Progenitor cell of endocrine pancreas (in vitro differentiated cells): ENCODE measurements around the gene KCNJ18. TPM values are rescaled to one million over a fixed set of nuclear protein-coding genes. Genes with fewer than 3 reads are reported as not detected.
"Not testable (repeated sequence)": the region's sequence is repeated elsewhere in the genome, so short reads cannot be mapped to it uniquely, and the experiment has no call there.

Experiments used
- DNase-seq: peaks from one replicate; pipeline ENCODE4 v3.0.0; 2021; ENCODE audit warnings: low spot score; ENCODE audit not compliant: unreplicated experiment
- H3K27ac Mint-ChIP-seq: 2 replicates; pipeline ENCODE4 v1.8.0; 2021; ENCODE audit warnings: mild to moderate bottlenecking, moderate library complexity, mixed read lengths
- H3K27me3 Mint-ChIP-seq: 2 replicates; pipeline ENCODE4 v1.8.0; 2021; ENCODE audit warnings: mixed read lengths
- H3K36me3 Mint-ChIP-seq: 2 replicates; pipeline ENCODE4 v1.8.0; 2022; ENCODE audit warnings: mixed read lengths; ENCODE audit not compliant: insufficient read depth
- H3K4me1 Mint-ChIP-seq: 2 replicates; pipeline ENCODE4 v1.8.0; 2021; ENCODE audit warnings: low read depth, mixed read lengths
- H3K4me3 Mint-ChIP-seq: 2 replicates; pipeline ENCODE4 v1.8.0; 2021; ENCODE audit warnings: low read depth, mild to moderate bottlenecking, moderate library complexity, mixed read lengths
- H3K9me3 Mint-ChIP-seq: 2 replicates; pipeline ENCODE4 v1.8.0; 2021; ENCODE audit warnings: low read depth, mixed read lengths
- total RNA-seq: library from RNA; stranded (reverse); gene quantifications from 2 replicates; pipeline ENCODE4 v1.2.1, GENCODE V29; 2021

Gene KCNJ18
- total RNA-seq, 1 donor from 2014 or later, result not detected

GRCh38 chr17:21693391-21693796, 1.1 kb downstream of the KCNJ18 start:
- H3K9me3 Mint-ChIP-seq, result peaks cover 41% of the 10 kb centered on the region
- not testable (repeated sequence) for H3K36me3 Mint-ChIP-seq, H3K27me3 Mint-ChIP-seq, H3K4me3 Mint-ChIP-seq, H3K4me1 Mint-ChIP-seq, DNase-seq, H3K27ac Mint-ChIP-seq

- not testable (repeated sequence) for H3K4me3 Mint-ChIP-seq, H3K4me1 Mint-ChIP-seq, H3K36me3 Mint-ChIP-seq, H3K27me3 Mint-ChIP-seq, H3K27ac Mint-ChIP-seq, DNase-seq
- peaks cover 41% of the 10 kb centered on the region for H3K9me3 Mint-ChIP-seq
Measured at GRCh38 chr17:21693937-21694336, 1.6 kb downstream of the KCNJ18 start.

- not testable (repeated sequence) for H3K36me3 Mint-ChIP-seq, H3K27me3 Mint-ChIP-seq, H3K4me3 Mint-ChIP-seq, H3K4me1 Mint-ChIP-seq, H3K27ac Mint-ChIP-seq, DNase-seq
- H3K9me3 Mint-ChIP-seq, result peaks cover 30% of the 10 kb centered on the region
Measured at GRCh38 chr17:21696227-21696626, 3.9 kb downstream of the KCNJ18 start.

- not testable (repeated sequence) for H3K36me3 Mint-ChIP-seq, H3K4me3 Mint-ChIP-seq, H3K27me3 Mint-ChIP-seq, H3K4me1 Mint-ChIP-seq, H3K27ac Mint-ChIP-seq, DNase-seq
- peaks cover 27% of the 10 kb centered on the region for H3K9me3 Mint-ChIP-seq
Measured at GRCh38 chr17:21696842-21697507, 4.7 kb downstream of the KCNJ18 start.

GRCh38 chr17:21697508-21697860, 5.2 kb downstream of the KCNJ18 start:
- not testable (repeated sequence) for H3K27ac Mint-ChIP-seq, H3K4me1 Mint-ChIP-seq, H3K36me3 Mint-ChIP-seq, H3K4me3 Mint-ChIP-seq, DNase-seq, H3K27me3 Mint-ChIP-seq
- peaks cover 27% of the 10 kb centered on the region for H3K9me3 Mint-ChIP-seq

- not testable (repeated sequence) for H3K27me3 Mint-ChIP-seq, H3K36me3 Mint-ChIP-seq, H3K4me3 Mint-ChIP-seq, DNase-seq, H3K27ac Mint-ChIP-seq, H3K4me1 Mint-ChIP-seq
- H3K9me3 Mint-ChIP-seq, result peaks cover 27% of the 10 kb centered on the region
Measured at GRCh38 chr17:21698437-21699075, 6.2 kb downstream of the KCNJ18 start.

- H3K9me3 Mint-ChIP-seq, result peaks cover 27% of the 10 kb centered on the region
- not testable (repeated sequence) for H3K4me3 Mint-ChIP-seq, H3K36me3 Mint-ChIP-seq, H3K27me3 Mint-ChIP-seq, DNase-seq, H3K27ac Mint-ChIP-seq, H3K4me1 Mint-ChIP-seq
Measured at GRCh38 chr17:21699124-21699523, 6.8 kb downstream of the KCNJ18 start.

GRCh38 chr17:21699573-21700236, 7.4 kb downstream of the KCNJ18 start:
- peaks cover 28% of the 10 kb centered on the region for H3K9me3 Mint-ChIP-seq
- not testable (repeated sequence) for H3K4me3 Mint-ChIP-seq, H3K36me3 Mint-ChIP-seq, H3K4me1 Mint-ChIP-seq, DNase-seq, H3K27ac Mint-ChIP-seq, H3K27me3 Mint-ChIP-seq

- H3K9me3 Mint-ChIP-seq, result peaks cover 27% of the 10 kb centered on the region
- H3K27ac Mint-ChIP-seq, H3K27me3 Mint-ChIP-seq, H3K36me3 Mint-ChIP-seq, H3K4me3 Mint-ChIP-seq, DNase-seq, H3K4me1 Mint-ChIP-seq: not testable (repeated sequence)
Measured at GRCh38 chr17:21701090-21701489, 8.8 kb downstream of the KCNJ18 start.

- H3K27ac Mint-ChIP-seq, H3K36me3 Mint-ChIP-seq, H3K4me3 Mint-ChIP-seq, H3K27me3 Mint-ChIP-seq, DNase-seq, H3K4me1 Mint-ChIP-seq: not testable (repeated sequence)
- peaks cover 19% of the 10 kb centered on the region for H3K9me3 Mint-ChIP-seq
Measured at GRCh38 chr17:21702029-21702428, 9.7 kb downstream of the KCNJ18 start.

- H3K27ac Mint-ChIP-seq, H3K36me3 Mint-ChIP-seq, DNase-seq, H3K4me3 Mint-ChIP-seq, H3K4me1 Mint-ChIP-seq, H3K27me3 Mint-ChIP-seq: not testable (repeated sequence)
- peaks cover 17% of the 10 kb centered on the region for H3K9me3 Mint-ChIP-seq
Measured at GRCh38 chr17:21702521-21702920, 10.2 kb downstream of the KCNJ18 start.

- H3K4me3 Mint-ChIP-seq, DNase-seq, H3K4me1 Mint-ChIP-seq, H3K27ac Mint-ChIP-seq, H3K36me3 Mint-ChIP-seq, H3K27me3 Mint-ChIP-seq: not testable (repeated sequence)
- peaks cover 17% of the 10 kb centered on the region for H3K9me3 Mint-ChIP-seq
Measured at GRCh38 chr17:21702940-21703640, 10.8 kb downstream of the KCNJ18 start.
